ENCODE measurements around the gene PLXNA4. TPM values are rescaled to one million over a fixed set of nuclear protein-coding genes. Genes with fewer than 3 reads are reported as not detected.

The PLXNA4 gene
- total RNA-seq, 2 experiments from 2014 or later = 0.75 to 0.85 TPM

DNA sequence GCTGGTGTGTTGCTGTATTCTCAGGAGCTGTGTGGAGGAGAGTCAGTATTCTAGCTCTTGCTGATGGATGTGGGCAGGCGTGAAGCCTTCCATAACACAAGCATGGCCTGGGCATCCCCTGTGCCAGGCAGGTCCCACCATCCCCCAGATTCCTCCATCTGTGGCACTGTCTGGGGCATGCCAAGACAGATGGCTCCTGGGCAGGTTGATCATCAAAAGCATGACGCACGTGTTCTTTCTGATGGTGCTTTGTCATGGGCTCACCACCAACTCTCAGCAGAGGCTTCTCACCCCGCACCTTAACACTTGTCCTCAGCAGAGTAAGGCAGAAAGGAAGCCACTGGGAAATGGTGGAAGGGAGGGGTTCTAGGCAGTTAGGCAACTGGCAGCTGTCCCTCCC lies 364.3 kb downstream of the PLXNA4 start:
- Mint-ChIP-seq H3K27me3 (peaks cover 8% of the 10 kb centered on the region), H3K4me1 (ENCODE audit: low read depth) (no peaks in the 10 kb centered on the region), H3K9me3 (no peaks in the 10 kb centered on the region), H3K27ac (no peak overlapping the region), H3K4me3 (no peak overlapping the region), H3K36me3 (ENCODE audit: low read depth) (no peaks in the 10 kb centered on the region)
- no peak overlapping the region for H3K27ac ChIP-seq (ENCODE audit: low read depth in 1 of 2, low read length in 2 of 2)
- H3K4me3 ChIP-seq (ENCODE audit: low read length) = no peak overlapping the region
- H3K9me3 ChIP-seq (ENCODE audit: control insufficient read depth in 1 of 2, insufficient read depth in 1 of 2, low read length in 2 of 2) = peaks cover 0 to 16% of the 10 kb centered on the region in 2 experiments
- no peaks in the 10 kb centered on the region for H3K4me1 ChIP-seq (ENCODE audit: insufficient read depth, low read length)
- ATAC-seq (ENCODE audit: poor library complexity) (no peak), DNase-seq (no peak)
- no peak for TF ChIP-seq CTCF (IDR thresholded peaks at IDR 0.05)
- intact Hi-C loops (cut with DNase I, micrococcal nuclease) = no loop called here
- no peaks in the 10 kb centered on the region for H3K36me3 ChIP-seq (ENCODE audit: insufficient read depth, low read length)
- POLR2A ChIA-PET = no interaction called here
- H3K27me3 ChIP-seq (ENCODE audit: control insufficient read depth in 1 of 2, insufficient read depth in 2 of 2, low read length in 2 of 2) = no peaks in the 10 kb centered on the region
- CTCF ChIA-PET = no interaction called here

DNA sequence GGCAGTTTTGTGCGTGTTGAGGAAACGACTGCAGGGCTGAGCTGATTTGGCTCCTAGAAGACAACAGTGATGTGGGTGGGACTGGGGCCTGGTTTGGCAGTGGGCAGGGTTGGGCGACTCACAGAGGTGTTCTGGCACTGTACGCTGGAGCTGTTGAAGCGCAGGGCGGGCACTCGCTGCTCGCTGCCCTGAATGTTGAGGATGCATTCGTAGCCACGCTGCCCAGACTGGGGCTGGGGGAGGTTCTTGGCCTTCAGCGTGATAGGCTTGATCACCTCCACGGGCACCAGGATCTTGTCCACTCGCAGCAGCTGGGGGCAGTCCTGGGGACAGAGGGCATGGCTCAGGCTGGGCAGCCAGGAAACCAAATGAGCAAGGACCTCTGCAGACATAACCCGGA lies 365.4 kb downstream of the PLXNA4 start:
- CTCF ChIA-PET = no interaction called here
- no peak overlapping the region for H3K4me3 Mint-ChIP-seq
- TF ChIP-seq CTCF (IDR thresholded peaks at IDR 0.05) = no peak
- ATAC-seq (ENCODE audit: poor library complexity) (no peak), DNase-seq (no peak)
- intact Hi-C loops (cut with DNase I, micrococcal nuclease) = no loop called here
- H3K9me3 Mint-ChIP-seq = no peaks in the 10 kb centered on the region
- Histone ChIP-seq H3K27me3 (ENCODE audit: control insufficient read depth in 1 of 2, insufficient read depth in 2 of 2, low read length in 2 of 2) (no peaks in the 10 kb centered on the region), H3K4me1 (ENCODE audit: insufficient read depth, low read length) (no peaks in the 10 kb centered on the region), H3K27ac (ENCODE audit: low read depth in 1 of 2, low read length in 2 of 2) (no peak overlapping the region), H3K36me3 (ENCODE audit: insufficient read depth, low read length) (no peaks in the 10 kb centered on the region), H3K4me3 (ENCODE audit: low read length) (no peak overlapping the region), H3K9me3 (ENCODE audit: control insufficient read depth in 1 of 2, insufficient read depth in 1 of 2, low read length in 2 of 2) (peaks cover 0 to 16% of the 10 kb centered on the region in 2 experiments)
- H3K27me3 Mint-ChIP-seq = peaks cover 8% of the 10 kb centered on the region
- H3K36me3 Mint-ChIP-seq (ENCODE audit: low read depth) = no peaks in the 10 kb centered on the region
- POLR2A ChIA-PET = no interaction called here
- no peak overlapping the region for H3K27ac Mint-ChIP-seq
- no peaks in the 10 kb centered on the region for H3K4me1 Mint-ChIP-seq (ENCODE audit: low read depth)

DNA sequence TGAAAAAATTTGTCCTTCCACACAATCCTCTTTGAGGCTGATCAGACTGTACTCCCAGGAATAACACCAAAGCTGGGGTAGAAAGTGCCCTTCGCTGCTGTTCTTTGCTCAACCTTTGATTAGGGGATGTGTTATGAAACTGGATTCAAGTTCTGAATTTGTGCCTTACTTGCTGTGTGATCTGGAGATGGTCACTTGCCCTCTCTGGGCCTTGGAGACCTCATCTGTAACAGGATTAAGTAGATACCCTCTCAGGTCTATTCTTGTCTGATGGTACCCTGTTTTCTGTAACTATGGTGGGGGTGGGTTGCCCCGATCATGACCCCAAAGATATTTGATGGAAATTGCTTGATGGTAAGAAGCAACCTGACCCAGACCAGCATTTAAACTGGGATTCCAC lies 368.5 kb downstream of the PLXNA4 start:
- no peak overlapping the region for H3K27ac ChIP-seq (ENCODE audit: low read depth in 1 of 2, low read length in 2 of 2)
- H3K9me3 ChIP-seq (ENCODE audit: control insufficient read depth in 1 of 2, insufficient read depth in 1 of 2, low read length in 2 of 2) = peaks cover 0 to 15% of the 10 kb centered on the region in 2 experiments
- H3K4me1 ChIP-seq (ENCODE audit: insufficient read depth, low read length) = no peaks in the 10 kb centered on the region
- Mint-ChIP-seq H3K4me3 (no peak overlapping the region), H3K27me3 (peaks cover 6% of the 10 kb centered on the region), H3K27ac (no peak overlapping the region), H3K4me1 (ENCODE audit: low read depth) (no peaks in the 10 kb centered on the region), H3K36me3 (ENCODE audit: low read depth) (no peaks in the 10 kb centered on the region), H3K9me3 (no peaks in the 10 kb centered on the region)
- ATAC-seq (ENCODE audit: poor library complexity) (no peak), DNase-seq (no peak)
- no peaks in the 10 kb centered on the region for H3K36me3 ChIP-seq (ENCODE audit: insufficient read depth, low read length)
- POLR2A ChIA-PET = no interaction called here
- no peak overlapping the region for H3K4me3 ChIP-seq (ENCODE audit: low read length)
- intact Hi-C loops (cut with DNase I, micrococcal nuclease) = no loop called here
- H3K27me3 ChIP-seq (ENCODE audit: control insufficient read depth in 1 of 2, insufficient read depth in 2 of 2, low read length in 2 of 2) = no peaks in the 10 kb centered on the region
- no peak for TF ChIP-seq CTCF (IDR thresholded peaks at IDR 0.05)
- CTCF ChIA-PET = no interaction called here

Data from CD4-positive, alpha-beta T cell (primary cell).